Measurements from ENCODE around the gene DCLRE1B.

GRCh38 chr1:113938192-113938591 lies 33.1 kb downstream of the DCLRE1B start:
- TF ChIP-seq CTCF (IDR thresholded peaks at IDR 0.05) (no peak), POLR2A (IDR thresholded peaks at IDR 0.05) (no peak)
